ENCODE measurements around the gene EIF1AD.

The EIF1AD gene

GRCh38 chr11:65997286-65997685 is 4.7 kb downstream of the EIF1AD start:
- no peak for DNase-seq

- DNase-seq = no peak
These were observed 9.9 kb downstream of the EIF1AD start for GRCh38 chr11:65992056-65992455.

GRCh38 chr11:65988791-65989592 is 13.0 kb downstream of the EIF1AD start:
- no peak for DNase-seq

- DNase-seq = no peak
These were observed 14.6 kb downstream of the EIF1AD start for GRCh38 chr11:65987336-65987735.

- DNase-seq = no peak
These were observed 18.4 kb downstream of the EIF1AD start for GRCh38 chr11:65983589-65983987.

- no peak for DNase-seq
These were observed 19.0 kb downstream of the EIF1AD start for GRCh38 chr11:65982824-65983588.

DNA sequence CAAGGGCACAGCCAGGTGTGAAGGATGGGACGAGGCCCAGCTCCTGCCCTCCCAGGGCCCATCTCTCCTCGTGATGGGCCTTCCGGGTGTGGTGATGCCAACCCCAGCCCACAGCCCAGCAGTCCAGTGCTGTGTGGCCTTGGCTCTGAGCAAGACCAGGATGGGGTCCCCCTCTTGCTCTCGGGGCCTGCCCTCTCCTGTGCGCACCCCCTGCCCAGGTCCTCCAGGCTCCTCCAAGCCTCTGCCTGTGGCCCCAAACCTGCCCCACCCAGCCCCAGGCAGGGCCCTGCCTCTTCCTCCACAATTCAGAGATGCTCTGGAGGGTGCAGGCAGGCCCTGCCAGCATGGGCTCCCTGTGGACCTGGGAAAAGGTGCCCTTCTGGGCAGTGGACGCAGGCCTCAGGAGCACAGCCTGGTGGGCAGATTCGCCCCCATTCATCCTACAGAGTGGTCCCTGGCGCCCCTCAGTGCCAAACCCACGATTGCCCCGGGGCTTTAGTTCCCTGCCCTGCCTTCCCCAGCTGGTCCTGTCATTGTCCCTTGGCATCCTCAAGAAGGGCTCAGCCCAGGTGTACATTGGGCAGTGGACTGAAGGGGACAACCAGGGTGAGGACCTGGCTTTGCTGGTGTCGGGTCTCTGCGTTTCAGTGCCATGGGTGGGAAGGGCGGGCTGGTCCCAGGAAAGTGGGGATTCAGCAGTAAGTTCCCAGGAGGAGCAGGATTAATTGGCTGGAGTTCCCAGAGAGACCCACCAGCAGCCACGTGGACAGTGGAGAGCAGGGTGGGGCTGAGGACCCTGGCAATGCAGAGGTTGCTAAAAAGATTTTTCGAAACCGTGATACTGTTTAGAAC is 19.8 kb downstream of the EIF1AD start:
- DNase-seq = no peak

GRCh38 chr11:65981101-65981740 is 20.7 kb downstream of the EIF1AD start:
- DNase-seq = no peak

- no peak for DNase-seq
These were observed 22.6 kb downstream of the EIF1AD start for GRCh38 chr11:65979261-65979759.

GRCh38 chr11:65978391-65979238 is 23.3 kb downstream of the EIF1AD start:
- DNase-seq = no peak

DNA sequence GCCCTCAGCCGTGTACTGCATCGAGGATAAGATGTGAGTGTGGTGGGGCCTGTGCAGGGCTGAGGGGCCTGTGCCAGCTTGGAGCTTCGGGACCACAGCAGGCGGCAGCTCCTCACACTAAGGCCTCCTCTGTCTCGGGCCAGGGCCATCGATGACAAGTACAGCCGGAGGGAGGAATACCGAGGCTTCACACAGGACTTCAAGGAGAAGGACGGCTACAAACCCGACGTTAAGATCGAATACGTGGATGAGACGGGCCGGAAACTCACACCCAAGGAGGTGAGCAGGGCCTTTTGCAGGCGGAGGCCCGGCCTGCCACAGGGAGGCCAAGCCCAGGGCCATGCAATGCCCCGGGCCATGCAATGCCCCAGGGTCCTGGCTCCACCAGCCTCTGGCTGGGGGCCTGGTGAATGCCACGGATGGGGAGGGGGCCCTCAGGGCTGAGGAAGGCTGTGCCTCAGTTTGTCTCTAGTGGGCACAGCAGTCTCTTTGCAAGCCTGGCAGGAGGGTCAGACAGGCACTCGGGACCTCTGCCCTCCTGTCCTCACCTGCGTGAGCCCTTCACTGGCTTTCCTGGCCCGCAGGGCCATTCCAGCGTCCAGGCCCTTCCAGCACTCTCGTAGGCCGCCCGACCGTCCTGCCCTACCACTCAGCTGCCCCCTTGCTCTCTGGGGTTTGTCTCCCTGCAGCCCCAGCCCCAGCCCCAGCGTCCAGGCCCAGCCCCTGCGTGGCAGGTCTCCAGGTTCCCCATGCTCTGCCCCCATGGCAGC is 24.2 kb downstream of the EIF1AD start:
- DNase-seq = no peak

DNA sequence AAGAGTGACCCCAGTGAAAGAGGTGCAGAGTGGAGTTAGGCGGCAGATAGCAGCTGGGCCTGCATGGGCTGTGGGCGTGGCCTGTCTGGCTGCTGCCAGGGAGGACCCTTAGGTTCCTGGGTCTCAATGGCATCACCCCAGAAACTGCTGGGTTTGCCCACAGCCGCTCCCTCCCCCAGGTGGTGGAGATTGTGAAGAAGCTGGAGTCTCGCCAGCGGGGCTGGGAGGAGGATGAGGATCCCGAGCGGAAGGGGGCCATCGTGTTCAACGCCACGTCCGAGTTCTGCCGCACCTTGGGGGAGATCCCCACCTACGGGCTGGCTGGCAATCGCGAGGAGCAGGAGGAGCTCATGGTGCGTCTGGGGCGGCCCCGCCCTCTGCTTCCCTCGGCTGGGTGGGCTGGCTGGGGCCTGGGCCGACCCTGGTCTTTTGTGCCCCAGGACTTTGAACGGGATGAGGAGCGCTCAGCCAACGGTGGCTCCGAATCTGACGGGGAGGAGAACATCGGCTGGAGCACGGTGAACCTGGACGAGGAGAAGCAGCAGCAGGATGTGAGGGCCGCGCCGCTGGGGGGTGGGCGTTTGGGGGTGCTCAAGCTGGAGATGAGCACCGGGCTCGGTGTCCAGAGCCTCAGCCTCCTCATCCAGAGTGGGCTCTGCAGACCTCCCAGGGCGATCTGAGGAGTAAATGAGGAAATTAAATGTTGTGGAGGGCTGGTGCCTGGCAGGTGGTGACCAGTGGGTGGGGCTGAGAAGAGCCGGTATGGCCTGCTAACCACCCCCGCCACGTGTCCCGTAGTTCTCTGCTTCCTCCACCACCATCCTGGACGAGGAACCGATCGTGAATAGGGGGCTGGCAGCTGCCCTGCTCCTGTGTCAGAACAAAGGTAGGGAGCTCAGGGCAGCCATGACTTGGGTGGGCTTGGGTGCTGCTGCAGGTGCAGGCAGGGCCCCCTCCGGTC is 25.5 kb downstream of the EIF1AD start:
- DNase-seq = no peak

- DNase-seq = no peak
These were observed 26.2 kb downstream of the EIF1AD start for GRCh38 chr11:65975771-65976170.

- DNase-seq = no peak
These were observed 28.4 kb downstream of the EIF1AD start for GRCh38 chr11:65973439-65974110.

DNA sequence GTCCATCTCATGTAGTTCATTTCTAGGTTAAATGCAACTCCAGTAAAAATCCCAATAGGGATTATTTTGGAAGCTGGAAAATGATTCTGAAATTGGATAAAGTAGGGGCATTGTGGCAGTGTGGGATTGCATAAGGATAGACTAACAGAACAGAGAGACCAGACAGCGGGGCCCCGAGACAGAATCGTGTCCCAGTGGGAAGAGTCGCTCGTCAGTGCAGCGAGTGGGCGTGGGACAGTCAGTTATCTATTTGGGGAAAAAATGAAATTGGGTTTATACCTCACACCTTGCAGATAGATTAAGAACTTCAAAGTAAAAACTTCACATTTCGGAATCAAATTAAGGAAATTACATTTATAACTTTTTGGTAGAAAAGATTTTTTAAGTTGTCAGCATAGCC is 29.8 kb downstream of the EIF1AD start:
- DNase-seq = no peak

GRCh38 chr11:65968600-65969482 is 33.1 kb downstream of the EIF1AD start:
- no peak for DNase-seq

DNA sequence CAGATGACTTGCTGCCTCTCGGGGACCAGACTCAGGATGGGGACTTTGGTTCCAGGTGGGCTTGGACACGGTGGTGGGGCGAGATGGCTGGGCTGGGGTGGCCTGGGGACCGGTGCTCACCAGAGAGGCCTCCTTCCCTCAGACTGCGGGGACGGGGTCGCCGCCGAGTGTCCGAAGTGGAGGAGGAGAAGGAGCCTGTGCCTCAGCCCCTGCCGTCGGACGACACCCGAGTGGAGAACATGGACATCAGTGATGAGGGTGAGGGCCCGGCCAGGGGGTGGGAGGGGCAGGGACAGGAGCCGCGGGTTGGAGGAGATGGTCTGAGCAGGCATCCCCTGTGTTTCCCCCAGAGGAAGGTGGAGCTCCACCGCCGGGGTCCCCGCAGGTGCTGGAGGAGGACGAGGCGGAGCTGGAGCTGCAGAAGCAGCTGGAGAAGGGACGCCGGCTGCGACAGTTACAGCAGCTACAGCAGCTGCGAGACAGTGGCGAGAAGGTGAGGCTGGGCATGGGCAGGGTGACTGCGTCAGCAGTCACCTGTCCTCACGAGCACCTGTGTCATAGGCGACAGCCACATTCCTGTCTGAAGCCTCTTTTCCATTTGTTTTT is 34.5 kb downstream of the EIF1AD start:
- DNase-seq = no peak

Data from cortex of kidney (tissue), 1 donor.